CD4-positive, alpha-beta memory T cell (primary cell): Measurements from ENCODE around the gene PXMP2. TPM values are rescaled to one million over a fixed set of nuclear protein-coding genes. Genes with fewer than 3 reads are reported as not detected.

Experiments
- CTCF ChIA-PET: fragments of 350-600 bp; sonication (Branson Sonifier 250); formaldehyde crosslinking; loops from one replicate; lab custom pipeline; 2021; ENCODE audit warnings: inconsistent platforms; ENCODE audit not compliant: partially characterized antibody; lab: Charles Lee
- POLR2A ChIA-PET: fragments of 350-600 bp; sonication (Branson Sonifier 250); formaldehyde crosslinking; loops from one replicate; lab custom pipeline; 2021; ENCODE audit not compliant: partially characterized antibody; lab: Charles Lee
- DNase-seq, 5 donors: peaks; one replicate each; pipeline versions ENCODE4 v3.0.0 to v3.0.0-alpha.2; 2020 to 2022; ENCODE audit warnings: mixed read lengths in 1 of 5
- H3K27ac ChIP-seq: one replicate; pipeline ENCODE4 v1.7.0; 2013; ENCODE audit warnings: low read depth, low read length
- H3K27me3 ChIP-seq: 2 replicates; pipeline ENCODE4 v1.7.0; 2013; ENCODE audit warnings: mild to moderate bottlenecking, low read length, moderate library complexity; ENCODE audit not compliant: insufficient read depth
- H3K36me3 ChIP-seq: 2 replicates; pipeline ENCODE4 v1.7.0; 2013; ENCODE audit warnings: mild to moderate bottlenecking, low read length, moderate library complexity; ENCODE audit not compliant: insufficient read depth
- H3K4me1 ChIP-seq: 2 replicates; pipeline ENCODE4 v1.7.0; 2013; ENCODE audit warnings: mild to moderate bottlenecking, low read length, moderate library complexity; ENCODE audit not compliant: insufficient read depth
- H3K4me3 ChIP-seq, 2 donors: one replicate each; pipeline ENCODE4 v1.7.0; 2013; ENCODE audit warnings: low read length in 2 of 2, mild to moderate bottlenecking in 1 of 2
- H3K9me3 ChIP-seq, 2 donors: one replicate each; pipeline ENCODE4 v1.7.0; 2013; ENCODE audit warnings: low read length in 2 of 2, control low read depth in 1 of 2; ENCODE audit not compliant: control insufficient read depth in 1 of 2
- H3K27ac Mint-ChIP-seq, 7 donors: one replicate each; pipeline ENCODE4 v1.8.0; 2020 to 2021; ENCODE audit warnings: mixed read lengths in 7 of 7, mild to moderate bottlenecking in 6 of 7, inconsistent platforms in 3 of 7, moderate library complexity in 3 of 7
- H3K27me3 Mint-ChIP-seq, 2 donors: one replicate each; pipeline ENCODE4 v1.8.0; 2020 to 2021; ENCODE audit warnings: mixed read lengths in 2 of 2
- H3K36me3 Mint-ChIP-seq, 2 donors: one replicate each; pipeline ENCODE4 v1.8.0; 2020 to 2021; ENCODE audit warnings: mixed read lengths in 2 of 2, inconsistent platforms in 1 of 2, mild to moderate bottlenecking in 1 of 2
- H3K4me1 Mint-ChIP-seq, 4 donors: one replicate each; pipeline ENCODE4 v1.8.0; 2020 to 2021; ENCODE audit warnings: mixed read lengths in 4 of 4, mild to moderate bottlenecking in 1 of 4
- H3K4me3 Mint-ChIP-seq, 8 donors: one replicate each; pipeline ENCODE4 v1.8.0; 2020 to 2021; ENCODE audit warnings: mixed read lengths in 8 of 8, mild to moderate bottlenecking in 7 of 8, moderate library complexity in 6 of 8, inconsistent platforms in 3 of 8
- H3K9me3 Mint-ChIP-seq, 8 donors: one replicate each; pipeline ENCODE4 v1.8.0; 2020 to 2021; ENCODE audit warnings: mixed read lengths in 8 of 8, mild to moderate bottlenecking in 5 of 8, inconsistent platforms in 3 of 8, moderate library complexity in 1 of 8
- intact Hi-C: fragments of 100-400 bp; cut with micrococcal nuclease; formaldehyde crosslinking; loops from one replicate; pipeline ENCODE4 v1.15.1; 2023
- polyA plus RNA-seq, 2 donors: library from polyadenylated mRNA; unstranded; fragments of 300-500 nt; fragmentation: Illumina TruSeq; gene quantifications; one replicate each; pipeline ENCODE4 v1.2.3, GENCODE V29; 2021
- total RNA-seq, 2 experiments: library from RNA; stranded (reverse); gene quantifications; one replicate each; pipeline ENCODE4 v1.2.3, GENCODE V29; 2021

The PXMP2 gene
- total RNA-seq (1 to 10 TPM; 4.2 to 7.2 TPM), polyA plus RNA-seq (10 to 100 TPM; 12.9 to 23.9 TPM)

DNA sequence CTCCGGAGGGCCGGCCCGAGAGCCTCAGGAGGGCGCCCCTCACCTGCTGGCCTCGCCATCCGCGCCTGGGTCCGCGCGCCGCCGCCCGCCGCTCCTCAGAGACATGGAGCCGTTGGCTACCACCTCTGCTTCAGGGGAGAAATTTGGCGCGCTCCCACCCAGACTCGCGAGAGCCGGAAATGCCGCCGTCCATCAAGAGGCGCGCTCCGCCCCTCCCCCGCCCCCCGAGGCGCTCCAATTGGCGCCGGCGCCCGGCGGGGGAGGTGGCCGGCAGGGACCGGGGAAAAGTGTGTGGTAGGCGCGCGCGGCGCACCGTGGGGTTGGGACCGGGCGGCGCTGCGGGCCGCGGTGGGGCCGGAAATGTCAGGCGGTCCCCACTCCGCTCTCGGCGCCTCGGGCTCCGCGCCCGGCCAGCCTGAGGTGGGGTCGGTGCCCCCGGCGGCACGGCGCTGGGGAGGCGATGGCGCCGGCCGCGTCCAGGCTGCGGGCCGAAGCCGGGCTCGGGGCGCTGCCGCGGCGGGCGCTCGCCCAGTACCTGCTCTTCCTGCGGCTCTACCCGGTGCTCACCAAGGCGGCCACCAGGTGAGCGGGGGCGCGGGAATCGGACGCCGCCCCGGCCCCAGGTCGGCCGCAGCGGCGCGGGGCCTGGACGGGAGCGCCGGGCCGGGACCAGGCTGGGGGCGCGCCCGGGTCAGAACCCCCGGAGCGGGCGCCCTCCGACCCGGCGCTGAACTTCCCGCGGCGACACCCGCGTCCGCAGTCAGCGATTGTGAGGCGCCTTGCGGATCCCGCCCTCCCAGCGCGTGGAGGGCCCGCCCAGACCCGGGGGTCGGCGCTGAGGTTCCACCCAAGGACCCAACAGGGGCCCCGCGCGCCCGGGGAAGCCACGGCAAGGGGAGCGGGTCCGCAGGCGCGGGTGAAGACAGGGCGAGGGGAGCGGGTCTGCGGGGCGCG, at the start of gene PXMP2, which contains the start of gene POLE:
Gene PXMP2, plus strand, starts transcription at position 377 of the 954 bp plus-strand sequence. Its CDS starts 84 bp downstream, at position 461.
Gene POLE, minus strand, starts transcription at position 132 of the 954 bp plus-strand sequence. Its CDS starts 27 bp downstream, at position 105.
- peak within 1 kb of the TSS; percentile 78 to 90 (median 86) for H3K4me3 Mint-ChIP-seq
- H3K36me3 Mint-ChIP-seq, result peaks cover 0 to 2% of the 10 kb centered on the region in 2 donors
- H3K27ac Mint-ChIP-seq, result peak within 1 kb of the TSS in 4 of 7 donors; percentile 47 to 74 (median 62)
- intact Hi-C loops, result loop anchor here (1.0 to 10.0 kb wide), 5 partner anchors 23 to 395 kb away; partner anchors contain the start of genes CHFR, GOLGA3, PGAM5 and ZNF140
- no peaks in the 10 kb centered on the region for H3K9me3 Mint-ChIP-seq
- DNase-seq, result peak; percentile 91 to 93 (median 91)
- Histone ChIP-seq H3K27ac (peak within 1 kb of the TSS; percentile 26), H3K27me3 (no peaks in the 10 kb centered on the region), H3K4me3 (peak within 1 kb of the TSS in 1 of 2 donors; percentile 45), H3K9me3 (no peaks in the 10 kb centered on the region), H3K4me1 (peaks cover 13% of the 10 kb centered on the region), H3K36me3 (no peaks in the 10 kb centered on the region)
- no peaks in the 10 kb centered on the region for H3K27me3 Mint-ChIP-seq
- H3K4me1 Mint-ChIP-seq, result peaks cover 15 to 36% (median 20%) of the 10 kb centered on the region in 4 donors
- ChIA-PET CTCF (no interaction called here), POLR2A (no interaction called here)

DNA sequence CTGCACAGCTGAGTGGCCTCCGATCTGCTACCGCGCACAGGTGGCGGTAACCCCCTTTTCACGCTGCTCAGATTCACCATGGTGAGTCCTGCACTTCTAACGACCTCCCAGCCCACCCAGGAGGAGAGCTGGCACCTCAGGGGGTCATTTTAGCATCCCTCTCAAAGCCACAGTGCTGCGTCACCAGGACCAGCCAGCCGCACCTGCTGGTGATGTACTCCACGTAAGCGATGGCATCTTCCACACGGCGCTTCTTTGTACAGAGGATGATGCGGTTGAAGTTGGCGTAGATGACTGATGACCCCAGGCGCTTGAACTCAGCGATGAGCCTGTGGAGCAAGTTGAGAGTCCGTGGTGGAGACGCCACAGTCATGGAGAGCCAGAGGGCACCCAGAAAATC, 49.6 kb upstream of the PXMP2 start:
- Mint-ChIP-seq H3K4me3 (no peak overlapping the region), H3K27ac (peak overlapping the region in 1 of 7 donors; percentile 81), H3K9me3 (no peaks in the 10 kb centered on the region), H3K27me3 (no peaks in the 10 kb centered on the region), H3K4me1 (no peaks in the 10 kb centered on the region), H3K36me3 (peaks cover 41 to 76% of the 10 kb centered on the region in 2 donors)
- Histone ChIP-seq H3K27me3 (no peaks in the 10 kb centered on the region), H3K4me3 (no peak overlapping the region), H3K9me3 (no peaks in the 10 kb centered on the region), H3K4me1 (no peaks in the 10 kb centered on the region), H3K36me3 (peaks cover 57% of the 10 kb centered on the region), H3K27ac (no peak overlapping the region)
- ChIA-PET CTCF (no interaction called here), POLR2A (no interaction called here)
- intact Hi-C loops, result no loop called here
- DNase-seq, result no peak

DNA sequence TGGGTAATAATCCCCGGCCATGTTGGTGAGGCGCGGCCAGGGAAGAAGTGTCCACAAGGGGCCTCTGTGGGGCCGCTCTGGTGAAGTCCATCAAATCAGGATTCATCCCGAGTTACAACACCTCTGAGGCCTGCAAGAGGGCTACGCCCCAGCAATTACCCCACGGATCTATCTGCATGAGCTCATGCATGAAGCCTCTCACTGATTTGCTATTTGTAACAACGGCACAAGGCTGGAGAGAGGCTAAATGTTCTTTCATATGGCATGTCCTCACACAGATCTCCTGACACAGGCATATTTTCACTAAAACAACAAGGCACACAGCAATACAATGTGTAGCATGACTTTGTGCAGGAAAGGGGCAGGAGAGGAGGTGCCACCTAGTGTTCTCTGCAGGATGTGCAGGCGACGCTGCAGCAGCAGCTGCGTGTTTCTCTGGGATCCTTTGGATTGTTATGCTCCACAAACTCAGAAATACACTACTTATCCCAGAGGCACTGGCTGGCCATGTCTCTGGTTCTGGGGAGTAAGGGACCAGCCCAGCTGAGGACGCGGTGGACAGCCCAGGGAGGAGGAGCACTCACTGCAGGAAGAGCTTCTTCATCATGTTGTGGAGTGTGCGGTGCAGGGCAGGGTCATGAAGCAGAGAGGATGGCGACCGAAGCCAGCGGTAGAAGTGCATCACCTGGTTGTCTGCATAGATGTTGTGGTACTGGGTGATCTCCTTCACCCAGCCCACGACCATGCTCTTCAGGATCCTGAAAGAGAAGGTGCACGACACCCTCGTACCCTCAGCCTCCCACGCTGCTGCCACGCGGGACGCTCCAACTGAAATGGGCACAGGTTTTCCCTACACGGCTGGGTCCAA, 48.6 kb upstream of the PXMP2 start:
- intact Hi-C loops, result no loop called here
- Histone ChIP-seq H3K27ac (no peak overlapping the region), H3K36me3 (peaks cover 54% of the 10 kb centered on the region), H3K9me3 (no peaks in the 10 kb centered on the region), H3K4me1 (no peaks in the 10 kb centered on the region), H3K27me3 (no peaks in the 10 kb centered on the region), H3K4me3 (no peak overlapping the region)
- peak overlapping the region in 1 of 7 donors; percentile 19 for H3K27ac Mint-ChIP-seq
- H3K9me3 Mint-ChIP-seq, result no peaks in the 10 kb centered on the region
- no peaks in the 10 kb centered on the region for H3K4me1 Mint-ChIP-seq
- ChIA-PET CTCF (no interaction called here), POLR2A (no interaction called here)
- DNase-seq, result no peak
- H3K4me3 Mint-ChIP-seq, result no peak overlapping the region
- H3K27me3 Mint-ChIP-seq, result no peaks in the 10 kb centered on the region
- peaks cover 44 to 77% of the 10 kb centered on the region in 2 donors for H3K36me3 Mint-ChIP-seq

- Histone ChIP-seq H3K36me3 (peaks cover 49% of the 10 kb centered on the region), H3K27ac (no peak overlapping the region), H3K4me1 (no peaks in the 10 kb centered on the region), H3K4me3 (no peak overlapping the region), H3K9me3 (no peaks in the 10 kb centered on the region), H3K27me3 (no peaks in the 10 kb centered on the region)
- no peaks in the 10 kb centered on the region for H3K4me1 Mint-ChIP-seq
- no peak for DNase-seq
- peak overlapping the region in 2 of 7 donors; percentile 60 to 75 for H3K27ac Mint-ChIP-seq
- intact Hi-C loops, result no loop called here
- CTCF ChIA-PET, result interaction anchor here (1.1 kb wide), 1 partner anchor 25 kb away, joined by 3 read pairs; no protein-coding TSS in a partner anchor
- POLR2A ChIA-PET, result no interaction called here
- peaks cover 34 to 72% of the 10 kb centered on the region in 2 donors for H3K36me3 Mint-ChIP-seq
- no peak overlapping the region for H3K4me3 Mint-ChIP-seq
- no peaks in the 10 kb centered on the region for H3K27me3 Mint-ChIP-seq
- no peaks in the 10 kb centered on the region for H3K9me3 Mint-ChIP-seq
Measured at GRCh38 chr12:132639956-132640520, 47.3 kb upstream of the PXMP2 start.

DNA sequence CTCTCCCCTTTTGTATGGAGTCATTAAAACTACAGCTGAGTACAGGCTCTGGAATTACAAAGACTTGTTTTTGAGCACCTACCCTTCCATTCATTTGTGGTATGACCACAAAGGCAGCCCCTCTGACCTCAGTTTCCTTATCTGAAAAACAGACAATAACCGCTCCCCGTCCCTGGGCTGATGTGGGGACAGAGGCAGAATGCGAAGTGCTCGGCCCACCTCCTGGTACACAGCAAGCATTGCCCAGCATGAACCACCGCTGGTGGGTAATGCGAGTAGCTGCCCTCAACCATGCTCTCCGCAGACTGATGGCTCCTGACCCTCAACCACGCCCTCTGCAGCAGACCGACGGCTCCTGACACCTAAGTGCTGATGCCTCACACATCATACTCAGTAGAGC, 46.5 kb upstream of the PXMP2 start:
- intact Hi-C loops, result no loop called here
- peaks cover 44% of the 10 kb centered on the region for H3K36me3 ChIP-seq

DNA sequence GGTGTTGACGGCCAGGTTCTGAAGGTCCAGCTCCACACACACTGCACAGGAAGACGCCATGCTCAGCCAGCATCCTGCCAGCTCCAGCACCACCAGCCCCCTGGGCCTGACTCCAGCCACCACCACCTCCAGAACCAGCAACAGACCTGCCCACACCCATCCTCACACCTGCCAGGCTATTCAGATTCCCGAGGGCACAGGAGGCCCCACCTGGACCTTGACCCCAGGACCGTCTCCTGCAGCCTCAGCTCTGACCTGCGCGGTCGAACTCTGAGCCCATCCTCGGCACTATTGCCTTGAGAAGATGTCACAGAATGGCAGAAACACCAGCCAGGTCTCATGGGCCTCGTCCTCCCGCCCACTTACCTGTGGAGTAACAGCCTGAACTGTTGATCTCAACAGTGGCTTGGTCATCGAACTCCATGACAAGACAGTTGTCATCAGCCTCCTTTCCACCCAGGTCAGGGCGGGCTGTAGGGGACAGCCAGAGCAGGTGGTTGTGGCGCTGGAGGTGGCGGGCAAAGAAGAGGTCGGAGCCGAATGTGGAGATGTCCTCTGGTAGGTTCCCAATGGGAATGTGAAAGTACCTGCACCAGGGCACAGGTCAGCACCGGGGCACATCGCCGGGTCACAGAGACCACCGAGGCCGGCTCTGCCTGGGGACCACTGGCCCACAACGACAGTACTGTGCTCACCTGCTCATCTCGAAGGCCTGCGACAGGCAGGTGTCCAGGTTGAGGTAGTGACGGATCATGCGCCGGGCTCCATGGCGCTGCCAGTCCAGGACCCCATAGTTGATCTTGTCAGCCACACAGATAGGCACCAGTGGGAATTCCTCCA, 45.4 kb upstream of the PXMP2 start:
- Histone ChIP-seq H3K4me3 (no peak overlapping the region), H3K27ac (no peak overlapping the region), H3K4me1 (no peaks in the 10 kb centered on the region), H3K9me3 (no peaks in the 10 kb centered on the region), H3K36me3 (peaks cover 40% of the 10 kb centered on the region), H3K27me3 (no peaks in the 10 kb centered on the region)
- ChIA-PET CTCF (interaction anchor here (1.0 kb wide), 1 partner anchor 27 kb away, joined by 4 read pairs; no protein-coding TSS in a partner anchor), POLR2A (no interaction called here)
- Mint-ChIP-seq H3K4me3 (no peak overlapping the region), H3K9me3 (no peaks in the 10 kb centered on the region), H3K27ac (no peak overlapping the region), H3K4me1 (no peaks in the 10 kb centered on the region), H3K36me3 (peaks cover 24 to 67% of the 10 kb centered on the region in 2 donors), H3K27me3 (no peaks in the 10 kb centered on the region)
- no peak for DNase-seq
- intact Hi-C loops, result no loop called here

More for the DNA sequence above, 46.5 kb upstream of the PXMP2 start:
- H3K9me3 ChIP-seq, result no peaks in the 10 kb centered on the region
- no peak overlapping the region for H3K4me3 Mint-ChIP-seq
- no peaks in the 10 kb centered on the region for H3K9me3 Mint-ChIP-seq
- no peak overlapping the region for H3K4me3 ChIP-seq
- ChIA-PET POLR2A (no interaction called here), CTCF (interaction anchor here (1.0 kb wide), 1 partner anchor 26 kb away, joined by 4 read pairs; no protein-coding TSS in a partner anchor)
- no peak overlapping the region for H3K27ac Mint-ChIP-seq
- H3K27me3 Mint-ChIP-seq, result no peaks in the 10 kb centered on the region
- no peaks in the 10 kb centered on the region for H3K4me1 ChIP-seq
- H3K27me3 ChIP-seq, result no peaks in the 10 kb centered on the region
- DNase-seq, result no peak
- no peaks in the 10 kb centered on the region for H3K4me1 Mint-ChIP-seq
- peaks cover 27 to 68% of the 10 kb centered on the region in 2 donors for H3K36me3 Mint-ChIP-seq
- H3K27ac ChIP-seq, result no peak overlapping the region
